ENCODE results near the gene ALDH3A1.

The ALDH3A1 gene

GRCh38 chr17:19703828-19704613, 44.1 kb downstream of the ALDH3A1 start:
- Histone ChIP-seq H3K27ac (no peak overlapping the region), H3K27me3 (no peaks in the 10 kb centered on the region), H3K4me3 (ENCODE audit: low read depth in 1 of 2, low read length in 1 of 2) (no peak overlapping the region), H3K9me3 (no peaks in the 10 kb centered on the region), H3K4me1 (ENCODE audit: control insufficient read depth in 1 of 2, insufficient read depth in 1 of 2, low read depth in 1 of 2, low read length in 1 of 2) (no peaks in the 10 kb centered on the region), H3K36me3 (no peaks in the 10 kb centered on the region)
- no peak for TF ChIP-seq CTCF (IDR thresholded peaks at IDR 0.05)

GRCh38 chr17:19703106-19703827, 44.8 kb downstream of the ALDH3A1 start:
- Histone ChIP-seq H3K4me1 (ENCODE audit: control insufficient read depth in 1 of 2, insufficient read depth in 1 of 2, low read depth in 1 of 2, low read length in 1 of 2) (no peaks in the 10 kb centered on the region), H3K27me3 (no peaks in the 10 kb centered on the region), H3K4me3 (ENCODE audit: low read depth in 1 of 2, low read length in 1 of 2) (no peak overlapping the region), H3K9me3 (no peaks in the 10 kb centered on the region), H3K36me3 (no peaks in the 10 kb centered on the region), H3K27ac (no peak overlapping the region)
- TF ChIP-seq CTCF (IDR thresholded peaks at IDR 0.05): no peak

GRCh38 chr17:19702217-19702641, 45.9 kb downstream of the ALDH3A1 start:
- H3K4me1 ChIP-seq (ENCODE audit: control insufficient read depth in 1 of 2, insufficient read depth in 1 of 2, low read depth in 1 of 2, low read length in 1 of 2): no peaks in the 10 kb centered on the region
- no peaks in the 10 kb centered on the region for H3K36me3 ChIP-seq
- no peaks in the 10 kb centered on the region for H3K27me3 ChIP-seq
- no peaks in the 10 kb centered on the region for H3K9me3 ChIP-seq
- H3K27ac ChIP-seq: no peak overlapping the region
- no peak for TF ChIP-seq CTCF (IDR thresholded peaks at IDR 0.05)
- H3K4me3 ChIP-seq (ENCODE audit: low read depth in 1 of 2, low read length in 1 of 2): no peak overlapping the region

Measured in neutrophil (primary cell).